HG03575 (cell line): ENCODE results near the gene ACO2.
"Not testable (repeated sequence)": the region's sequence is repeated elsewhere in the genome, so short reads cannot be mapped to it uniquely, and the experiment has no call there.

Experiments
- ATAC-seq: cut with Tn5 transposase; IDR thresholded peaks from one replicate; pipeline ENCODE4 v1.9.1; 2021; ENCODE audit not compliant: unreplicated experiment, insufficient number of reproducible peaks, low FRiP score; ENCODE audit errors: extremely low read depth

ACO2 gene

DNA sequence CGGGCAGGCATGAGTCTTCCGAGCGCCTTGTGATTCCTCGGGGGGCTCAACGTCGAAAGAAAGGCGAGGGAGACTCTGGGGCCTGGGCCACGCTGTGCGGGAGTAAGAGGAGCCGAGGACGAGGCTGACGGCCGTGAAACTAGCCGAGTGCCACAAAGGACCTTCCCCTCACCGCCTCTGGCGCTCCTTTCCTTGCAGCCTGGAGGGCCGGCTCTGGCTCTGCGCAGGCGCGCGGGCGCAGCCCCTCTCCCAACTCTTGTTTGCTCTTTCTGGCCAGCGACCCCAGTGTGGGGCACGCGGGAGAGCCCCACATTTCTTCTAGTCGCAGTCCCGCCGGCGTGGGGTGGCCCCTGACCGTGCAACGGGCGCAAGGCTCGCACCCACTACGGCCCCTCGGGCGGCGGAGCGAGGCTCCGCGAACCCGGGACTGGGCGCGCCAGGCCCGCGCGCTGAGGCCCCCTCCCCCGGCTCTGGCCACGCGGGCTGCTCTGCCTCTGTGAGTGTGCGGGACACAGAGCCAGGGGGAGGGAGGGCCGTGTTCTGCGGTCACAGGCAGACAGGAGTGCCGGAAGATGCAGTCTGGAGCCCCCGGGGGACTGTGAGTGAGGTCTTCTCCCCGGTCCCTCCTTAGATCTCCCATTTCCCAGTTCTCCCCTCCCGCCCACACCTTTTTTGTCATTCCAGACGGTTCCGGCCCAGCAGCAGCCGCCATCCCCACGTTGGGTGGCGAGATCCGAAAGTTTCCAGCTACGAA is 21.3 kb upstream of the ACO2 start:
- no peak for ATAC-seq

GRCh38 chr22:41448189-41448808 is 20.6 kb upstream of the ACO2 start:
- ATAC-seq = no peak

GRCh38 chr22:41458161-41458728 is 10.7 kb upstream of the ACO2 start:
- ATAC-seq = no peak

- ATAC-seq = no peak
Observed at GRCh38 chr22:41459431-41459830, 9.5 kb upstream of the ACO2 start.

DNA sequence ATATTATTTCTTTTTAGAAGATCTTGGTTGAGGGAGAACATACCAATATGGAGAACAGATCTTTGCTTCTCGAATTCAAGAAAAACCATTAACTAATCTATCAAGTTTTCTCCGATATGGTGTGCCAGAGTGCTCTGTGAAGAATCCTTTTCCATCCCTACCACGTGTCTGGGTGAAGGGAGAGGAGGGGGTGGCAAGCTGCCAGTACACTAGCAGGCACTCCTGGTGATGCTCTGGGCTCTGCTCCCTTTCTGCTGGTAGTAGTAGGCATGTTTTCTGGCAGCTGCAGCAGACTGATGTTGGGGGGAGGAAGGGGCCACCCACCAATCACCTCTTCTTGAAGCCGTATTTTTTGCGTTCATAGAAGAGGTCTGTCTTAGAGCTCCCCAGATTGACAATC is 8.8 kb upstream of the ACO2 start:
- ATAC-seq = not testable (repeated sequence)

- ATAC-seq = no peak
Observed at GRCh38 chr22:41461901-41462300, 7.0 kb upstream of the ACO2 start.

DNA sequence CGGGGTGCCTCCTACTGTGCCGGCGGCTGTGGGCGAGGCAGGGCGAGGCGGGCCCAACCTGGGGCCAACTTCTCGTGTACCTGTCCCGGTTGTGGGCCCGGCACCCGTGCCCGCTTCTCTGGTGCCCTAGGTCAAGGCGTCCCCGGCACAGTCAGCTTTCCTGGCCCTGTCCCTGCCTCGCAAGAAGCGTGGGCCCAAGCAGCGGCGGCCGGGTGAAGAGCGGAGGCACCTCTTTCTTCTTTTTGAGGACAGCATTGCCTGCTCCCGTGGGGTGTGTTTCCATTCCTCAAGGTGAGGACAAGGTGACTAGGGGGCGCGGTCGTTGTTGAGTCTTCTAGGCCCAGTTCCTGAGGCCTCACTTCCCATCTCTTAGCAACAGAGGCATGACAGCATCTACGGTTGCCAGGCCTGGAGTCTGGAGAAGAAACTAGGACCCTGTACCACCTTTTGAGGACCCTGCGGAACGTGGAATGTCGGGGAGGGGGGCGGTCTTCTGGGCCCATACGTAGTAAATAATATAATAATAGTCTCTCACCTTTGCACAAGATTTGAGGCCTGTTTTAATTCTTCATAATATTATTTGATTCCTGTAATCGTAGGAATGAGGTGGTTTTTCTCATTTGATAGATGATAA is 418 bp downstream of the ACO2 start:
- no peak for ATAC-seq

- ATAC-seq = no peak
Observed at GRCh38 chr22:41470886-41471285, 2.0 kb downstream of the ACO2 start.

GRCh38 chr22:41471568-41471967 is 2.7 kb downstream of the ACO2 start:
- ATAC-seq = no peak

GRCh38 chr22:41474872-41475451 is 6.0 kb downstream of the ACO2 start:
- ATAC-seq = no peak

- no peak for ATAC-seq
Observed at GRCh38 chr22:41478473-41478872, 9.6 kb downstream of the ACO2 start.

GRCh38 chr22:41478891-41479521 is 10.1 kb downstream of the ACO2 start:
- no peak for ATAC-seq

DNA sequence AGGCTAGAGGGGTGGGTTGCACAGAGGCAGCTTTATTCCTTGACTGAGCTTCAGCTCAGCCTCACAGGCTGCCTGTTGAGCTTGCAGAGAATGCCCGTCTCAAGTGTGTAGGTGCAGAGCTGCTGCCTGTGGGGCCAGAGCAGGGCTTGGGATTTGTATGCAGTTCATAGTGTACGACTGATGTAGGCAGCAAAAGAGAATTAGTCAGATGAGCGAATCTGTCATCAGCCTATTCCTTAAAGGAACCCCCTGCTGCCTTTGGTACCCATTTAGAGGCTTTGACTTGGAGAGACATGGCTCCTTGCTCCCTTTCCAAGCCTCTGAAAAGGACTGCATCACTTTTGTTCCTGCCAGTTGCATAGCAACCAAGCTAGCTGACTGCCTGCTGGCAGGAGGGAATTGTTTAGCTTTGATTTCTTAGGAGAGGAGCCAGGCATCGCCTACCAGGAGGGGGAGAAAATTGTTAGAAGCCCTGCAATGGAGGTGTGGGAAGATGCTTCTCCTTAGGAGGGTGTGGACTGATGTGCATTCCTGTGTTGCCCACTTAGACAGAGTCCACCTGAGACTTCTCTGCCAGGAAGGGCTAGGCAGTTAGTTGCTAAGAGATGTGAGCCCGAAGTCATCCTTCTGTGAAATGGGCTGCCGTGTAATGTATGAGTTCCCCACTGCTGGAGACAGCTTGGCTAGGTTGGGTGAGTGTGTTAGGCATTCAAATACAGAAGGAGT is 10.9 kb downstream of the ACO2 start:
- no peak for ATAC-seq

GRCh38 chr22:41480397-41480735 is 11.4 kb downstream of the ACO2 start:
- no peak for ATAC-seq

GRCh38 chr22:41481131-41481830 is 12.4 kb downstream of the ACO2 start:
- no peak for ATAC-seq

DNA sequence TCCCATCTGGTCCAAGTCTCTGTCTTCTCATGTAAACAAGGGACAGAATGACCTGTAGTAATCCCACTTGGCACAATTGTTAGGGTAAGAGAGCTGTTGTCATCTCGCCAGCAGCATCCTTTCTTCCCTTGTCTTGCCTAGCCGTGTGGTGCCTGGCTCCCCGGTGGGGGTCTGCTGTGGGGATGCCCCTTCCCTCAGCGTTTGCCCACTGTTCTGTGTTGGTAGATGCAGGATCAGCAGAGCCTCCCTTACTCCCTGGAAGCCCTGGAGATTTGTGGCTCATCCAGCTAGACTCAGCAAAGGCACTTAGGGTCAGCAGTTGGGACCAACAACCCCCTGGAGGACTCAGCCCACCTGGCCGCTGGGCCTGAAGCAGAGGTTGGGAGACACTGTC is 13.0 kb downstream of the ACO2 start:
- ATAC-seq = no peak

DNA sequence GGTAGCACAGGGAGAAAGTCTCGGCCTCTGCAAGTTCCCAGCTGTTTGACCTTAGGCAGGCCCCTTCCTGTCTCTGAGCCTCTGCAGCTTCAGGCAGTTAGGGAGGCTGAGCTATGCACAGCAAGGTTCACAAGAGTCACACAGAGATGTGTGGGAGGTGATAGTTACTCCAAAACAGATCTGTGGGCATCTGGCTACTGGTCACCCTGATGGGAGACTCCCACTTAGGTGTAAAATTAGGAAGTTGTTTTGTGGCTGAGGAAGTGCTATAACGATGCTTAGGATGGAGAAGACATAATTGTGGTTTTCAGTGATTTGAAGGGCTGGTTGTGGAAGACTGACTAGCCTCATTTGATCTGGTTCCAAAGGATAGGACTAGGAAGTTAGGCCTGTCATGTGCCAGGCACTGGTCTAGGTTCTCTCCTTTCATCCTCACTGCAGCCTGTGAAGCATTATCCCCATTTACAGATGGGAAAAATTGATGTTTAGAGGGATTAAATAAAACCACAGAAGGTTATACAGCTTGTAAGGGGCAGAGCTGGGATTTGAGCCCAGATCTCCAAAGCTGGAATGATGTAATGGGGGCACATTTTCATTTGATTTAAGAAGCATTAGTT is 13.5 kb downstream of the ACO2 start:
- ATAC-seq = no peak

GRCh38 chr22:41485033-41485432 is 16.1 kb downstream of the ACO2 start:
- ATAC-seq = no peak
